ENCODE results near the gene UGCG.

Gene UGCG

DNA sequence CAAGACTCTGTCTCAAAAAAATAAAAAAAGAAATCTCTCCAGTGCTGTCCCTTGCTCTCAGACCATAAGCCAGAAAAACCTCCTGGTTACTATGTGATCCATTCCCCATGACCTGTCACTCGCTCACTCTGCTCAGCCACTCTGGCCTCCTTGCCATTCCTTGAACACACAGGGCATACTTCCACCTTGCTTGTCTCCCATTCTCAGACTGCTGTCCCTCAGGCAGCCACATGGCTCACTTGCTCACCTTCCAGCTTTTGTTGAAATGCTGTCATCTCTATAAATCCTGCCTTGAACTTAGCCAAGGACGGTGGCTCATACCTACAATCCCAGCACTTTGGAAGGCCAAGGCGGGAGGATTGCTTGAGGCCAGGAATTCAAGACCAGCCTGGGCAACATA, 82.9 kb downstream of the UGCG start:
- no peak for DNase-seq (ENCODE audit: extremely low read depth in 1 of 2, low read depth in 1 of 2)

DNA sequence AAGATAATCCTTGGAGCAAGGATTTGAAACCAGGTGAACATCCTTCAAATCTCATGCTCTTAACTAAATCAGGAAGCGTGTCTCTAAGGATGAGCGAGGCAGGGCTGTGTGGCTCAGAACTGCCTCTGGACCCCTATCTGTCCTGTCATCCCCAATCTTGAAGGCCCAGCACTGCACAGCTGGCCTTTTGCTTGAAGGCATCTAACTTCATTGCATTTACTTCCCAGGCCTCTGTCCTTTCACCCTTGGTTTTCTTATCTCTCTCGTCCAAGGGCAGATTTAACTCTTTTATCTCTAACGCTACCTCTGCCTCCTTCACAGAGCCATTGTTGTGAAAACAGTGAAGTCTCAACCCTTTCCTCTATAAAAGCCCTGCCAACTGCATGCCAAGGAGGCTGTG, 83.8 kb downstream of the UGCG start:
- DNase-seq (ENCODE audit: extremely low read depth in 1 of 2, low read depth in 1 of 2) = no peak

DNA sequence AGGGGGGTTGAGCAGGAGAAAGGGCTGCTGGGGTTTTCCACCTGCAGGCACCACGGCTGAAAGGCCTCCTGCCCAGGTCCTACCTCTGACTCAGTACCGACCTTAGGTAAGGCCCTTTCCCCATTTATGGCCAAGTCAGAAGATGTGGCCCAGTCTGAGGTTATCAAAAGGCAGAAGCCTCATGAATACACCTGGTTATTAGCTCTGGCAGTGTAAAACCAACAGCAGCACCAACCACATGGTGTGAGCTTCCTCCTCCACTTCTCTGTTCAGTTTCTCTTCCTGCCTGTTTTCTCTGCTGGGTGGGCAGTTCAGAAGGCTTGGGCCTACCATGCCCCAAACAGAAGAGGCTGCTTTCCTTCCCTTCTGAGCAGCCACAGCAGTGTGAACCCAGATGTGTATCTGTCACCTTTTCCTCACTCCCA, 86.9 kb downstream of the UGCG start:
- no peak for DNase-seq (ENCODE audit: extremely low read depth in 1 of 2, low read depth in 1 of 2)

DNA sequence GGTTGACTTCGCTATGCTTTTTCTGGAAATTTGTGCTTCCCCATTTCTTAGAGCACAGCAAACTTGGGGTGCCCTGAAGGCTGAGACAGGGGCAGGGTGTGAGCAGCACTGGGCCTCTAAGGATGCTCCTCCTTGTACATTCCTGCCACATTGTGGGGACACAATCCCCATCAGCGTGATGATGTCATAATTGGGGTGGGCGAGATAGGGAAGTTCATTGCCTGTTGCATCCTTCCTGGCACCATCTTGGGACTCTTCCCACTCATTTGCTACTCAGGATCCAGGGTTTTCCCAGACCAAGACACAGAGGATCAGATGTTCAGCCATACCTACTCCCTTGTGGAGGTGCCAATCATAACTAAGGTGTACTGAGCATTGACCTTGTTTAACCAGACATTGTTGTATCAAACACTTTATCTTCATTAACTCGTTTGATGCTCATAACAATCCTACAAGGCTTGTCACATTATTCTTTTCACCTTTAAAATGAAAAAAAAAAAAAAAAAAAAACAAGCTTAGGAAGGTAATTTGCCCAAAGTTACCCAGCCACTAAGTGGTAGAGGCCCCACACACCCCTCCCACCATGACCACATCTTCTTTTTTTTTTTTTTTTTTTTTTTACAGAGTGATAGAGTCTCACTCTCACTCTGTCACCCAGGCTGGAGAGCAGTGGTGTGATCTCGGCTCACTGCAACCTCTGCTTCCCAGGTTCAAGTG, 87.6 kb downstream of the UGCG start:
- DNase-seq (ENCODE audit: extremely low read depth in 1 of 2, low read depth in 1 of 2) = no peak
